HG03159 (cell line): Measurements from ENCODE around the gene SLC18B1.

Source experiments
- ATAC-seq: cut with Tn5 transposase; IDR thresholded peaks from one replicate; pipeline ENCODE4 v1.9.1; 2021; ENCODE audit warnings: mild to moderate bottlenecking, moderate library complexity; ENCODE audit not compliant: unreplicated experiment

SLC18B1 gene

GRCh38 chr6:132797951-132798868 lies at the start of gene SLC18B1:
SLC18B1 (minus strand) TSS chr6:132798637; CDS start chr6:132798456, 181 bp downstream.
- ATAC-seq = peak; percentile 40

GRCh38 chr6:132843316-132844035 lies 45.0 kb upstream of the SLC18B1 start:
- no peak for ATAC-seq

DNA sequence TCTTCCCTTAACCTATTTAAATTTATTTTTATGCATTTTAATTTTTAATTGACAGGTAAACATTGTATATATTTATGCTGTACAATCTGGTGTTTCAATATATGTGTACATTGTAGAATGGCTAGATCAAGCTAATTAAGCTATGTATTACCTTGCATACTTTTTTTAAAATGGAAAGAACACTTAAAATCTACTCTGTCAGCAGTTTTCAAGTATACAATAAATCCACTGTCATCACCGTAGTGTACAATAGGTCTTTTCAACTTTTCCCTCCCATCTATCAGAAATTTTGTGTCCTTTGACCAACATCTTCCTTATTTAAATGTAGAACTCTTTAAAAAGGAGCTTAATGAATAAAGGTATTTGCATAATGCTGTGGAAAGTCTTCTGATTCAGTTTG lies 43.5 kb upstream of the SLC18B1 start:
- no peak for ATAC-seq

- no peak for ATAC-seq
Observed at GRCh38 chr6:132832891-132833290, 34.5 kb upstream of the SLC18B1 start.

DNA sequence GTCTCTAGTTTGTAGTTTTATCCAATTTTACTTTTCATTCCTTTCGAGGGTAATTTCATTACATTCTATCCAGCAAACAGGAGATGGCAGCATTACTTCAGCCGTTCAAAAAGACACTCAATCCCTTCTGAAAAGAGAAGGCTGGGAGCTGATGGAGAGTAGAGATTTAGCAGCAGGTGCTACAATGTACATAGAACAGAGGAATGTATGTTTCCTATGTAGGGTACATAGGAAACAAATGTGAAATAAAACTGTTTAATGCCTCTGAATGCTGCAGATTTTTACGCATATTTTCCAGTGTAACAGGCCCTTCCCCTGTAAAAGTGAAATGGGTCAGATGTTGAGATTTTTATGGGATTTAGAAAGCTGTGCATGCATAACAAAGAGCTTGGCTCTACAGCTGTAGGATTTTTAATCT lies 31.9 kb upstream of the SLC18B1 start:
- ATAC-seq = no peak

GRCh38 chr6:132820629-132821381 lies 22.4 kb upstream of the SLC18B1 start:
- ATAC-seq = no peak

- no peak for ATAC-seq
Observed at GRCh38 chr6:132819405-132820161, 21.1 kb upstream of the SLC18B1 start.

DNA sequence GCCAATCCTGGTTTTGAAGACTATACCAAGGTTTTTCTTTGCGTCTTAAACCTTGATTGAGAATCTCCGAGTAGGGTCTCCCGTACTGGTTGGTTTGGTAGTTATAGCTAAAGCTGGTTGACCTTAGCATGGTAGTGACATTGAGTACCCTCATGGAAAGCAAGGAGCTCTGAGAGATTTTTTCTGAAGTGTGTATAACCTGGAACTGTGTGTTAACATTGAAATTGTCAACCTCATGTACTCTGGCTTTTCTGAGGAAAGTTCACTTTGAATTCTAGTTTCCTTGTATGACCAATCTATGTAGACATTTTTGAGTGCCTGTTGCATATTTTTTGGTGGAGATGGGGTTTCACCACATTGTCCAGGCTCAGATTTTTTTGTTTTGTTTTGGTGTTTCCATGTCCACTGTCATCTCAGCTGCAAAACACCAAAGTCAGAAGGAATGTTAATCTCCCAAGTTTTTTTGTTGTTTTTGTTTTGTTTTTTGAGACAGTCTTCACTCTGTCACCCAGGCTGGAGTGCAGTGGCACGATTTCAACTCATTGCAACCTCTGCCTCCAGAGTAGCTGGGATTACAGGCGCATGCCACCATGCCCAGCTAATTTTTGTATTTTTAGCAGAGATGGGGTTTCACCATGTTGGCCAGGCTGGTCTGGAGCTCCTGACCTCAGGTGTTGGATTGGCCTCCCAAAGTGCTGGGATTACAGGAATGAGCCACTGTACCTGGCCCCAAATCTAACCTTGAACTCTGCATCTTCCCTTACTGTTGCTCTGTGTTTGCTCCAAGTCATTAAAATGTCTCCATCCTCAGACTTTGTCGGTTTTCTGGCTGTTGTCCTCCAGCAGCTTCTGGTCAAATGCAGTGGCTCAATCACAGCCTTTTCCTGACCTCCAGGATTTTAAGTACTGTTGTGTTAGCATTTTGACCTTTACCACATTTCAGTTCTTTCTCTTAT lies 20.2 kb upstream of the SLC18B1 start:
- no peak for ATAC-seq

DNA sequence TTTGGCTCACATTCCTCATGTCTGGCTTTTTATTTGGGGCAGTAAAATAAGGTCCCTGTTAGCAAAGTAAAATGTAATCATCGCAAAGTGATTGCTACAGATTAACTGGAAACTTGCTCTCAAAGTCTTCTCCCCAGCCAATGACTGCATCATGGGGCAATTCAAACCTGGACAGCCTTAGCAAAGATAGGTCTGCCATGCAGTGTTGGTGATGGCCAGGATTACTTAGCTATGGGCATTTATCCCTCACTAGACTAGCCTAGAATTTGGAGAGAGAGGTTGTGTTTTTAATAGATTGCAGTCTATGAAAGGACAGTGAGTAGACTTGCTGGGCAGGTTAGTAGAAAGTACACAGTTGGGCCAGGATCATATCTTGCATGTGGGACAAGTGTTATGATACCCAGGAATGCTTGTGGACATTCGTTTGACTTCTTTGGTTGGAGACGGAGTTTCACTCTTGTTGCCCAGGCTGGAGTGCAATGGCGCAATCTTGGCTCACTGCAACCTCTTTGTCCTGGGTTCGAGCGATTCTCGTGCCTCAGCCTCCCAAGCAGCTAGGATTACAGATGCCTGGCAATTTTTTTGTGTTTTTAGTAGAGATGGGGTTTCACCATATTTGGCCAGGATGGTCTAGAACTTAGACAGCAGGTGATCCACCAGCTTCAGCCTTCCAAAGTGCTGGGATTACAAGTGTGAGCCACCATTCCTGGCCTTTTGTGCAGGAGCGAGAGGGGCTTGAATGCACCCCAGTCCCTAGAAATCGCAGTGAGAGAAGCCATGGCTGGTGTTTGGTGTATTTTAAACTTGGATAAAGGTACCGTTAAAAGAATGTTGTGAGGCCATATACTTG lies 19.3 kb upstream of the SLC18B1 start:
- no peak for ATAC-seq

- ATAC-seq = no peak
Observed at GRCh38 chr6:132816660-132817059, 18.2 kb upstream of the SLC18B1 start.

DNA sequence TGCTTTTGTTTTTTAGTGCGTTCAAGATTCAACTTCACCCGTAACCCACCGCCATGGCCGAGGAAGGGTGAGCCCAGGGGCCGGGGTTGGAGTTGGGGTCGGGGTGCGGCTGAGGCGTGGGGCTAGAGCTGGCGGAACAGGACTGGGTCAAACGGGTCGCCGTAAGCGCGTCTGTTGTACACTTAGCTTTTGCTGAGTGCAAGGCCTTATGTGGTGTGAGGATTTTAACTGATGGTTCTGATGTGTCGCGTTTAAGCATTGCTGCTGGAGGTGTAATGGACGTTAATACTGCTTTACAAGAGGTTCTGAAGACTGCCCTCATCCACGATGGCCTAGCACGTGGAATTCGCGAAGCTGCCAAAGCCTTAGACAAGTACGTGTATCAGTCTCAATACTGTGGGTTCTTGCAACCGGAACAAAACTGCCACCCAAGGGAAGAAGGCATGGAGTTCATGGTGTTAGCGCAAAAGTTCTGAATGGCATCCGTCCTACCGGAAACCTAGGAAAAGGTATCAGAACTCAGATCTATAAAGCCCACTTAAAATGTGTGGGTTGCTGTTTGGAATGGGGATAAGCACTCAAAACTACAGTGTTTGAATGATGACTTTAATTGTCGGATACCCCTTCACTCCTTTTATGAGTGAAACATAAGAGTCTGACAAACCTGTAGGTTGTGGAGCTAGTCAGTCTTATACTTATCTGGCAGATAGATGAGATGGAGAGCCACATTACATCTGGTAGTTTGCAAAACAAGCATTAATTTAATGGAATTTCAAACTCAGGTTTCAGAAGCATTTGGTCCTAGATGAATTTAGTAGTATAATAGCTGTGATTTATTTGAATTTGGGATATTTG lies 16.5 kb upstream of the SLC18B1 start:
- peak; percentile 8 for ATAC-seq

- ATAC-seq = peak; percentile 33
Observed at GRCh38 chr6:132813173-132813856, 14.9 kb upstream of the SLC18B1 start.

GRCh38 chr6:132812756-132813172 lies 14.3 kb upstream of the SLC18B1 start:
- ATAC-seq = peak; percentile 14

GRCh38 chr6:132812255-132812732 lies 13.9 kb upstream of the SLC18B1 start:
- no peak for ATAC-seq

DNA sequence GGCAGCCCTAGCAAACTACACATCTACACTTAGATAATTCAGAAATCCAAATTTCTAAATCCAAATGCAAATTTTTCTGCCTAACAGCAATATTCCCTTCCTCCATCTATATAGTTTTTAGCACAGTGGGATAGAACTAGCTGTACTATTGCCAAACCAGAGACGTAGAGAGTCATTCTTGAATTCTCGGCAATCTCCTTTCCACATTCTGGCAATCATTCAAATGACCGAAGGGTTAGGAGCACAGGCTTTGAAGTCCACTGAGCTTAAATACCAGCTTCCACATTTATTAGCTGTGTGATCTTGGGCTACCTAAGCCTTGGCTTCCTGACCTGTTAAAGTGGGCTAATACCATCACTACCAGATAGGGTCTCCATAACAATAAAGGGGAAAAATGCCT lies 12.8 kb upstream of the SLC18B1 start:
- ATAC-seq = no peak

DNA sequence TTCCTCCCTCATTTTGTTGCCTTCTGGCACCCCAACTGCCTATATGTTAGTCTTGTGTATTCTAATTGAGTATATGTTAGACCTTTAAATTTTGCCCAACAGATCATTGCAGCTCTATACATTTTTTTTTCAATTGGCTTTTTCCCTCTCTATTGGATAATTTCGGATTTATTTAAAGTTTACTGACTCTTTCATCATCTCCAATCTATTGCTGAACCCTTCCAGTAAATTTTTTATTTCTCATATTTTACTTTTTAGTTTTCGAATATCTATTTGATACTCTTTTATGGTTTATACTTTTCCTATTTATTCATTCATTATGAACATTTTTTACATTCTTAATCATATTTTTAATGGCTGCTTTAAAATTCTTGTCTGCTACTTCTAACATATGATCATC lies 7.1 kb upstream of the SLC18B1 start:
- ATAC-seq = no peak

- ATAC-seq = no peak
Observed at GRCh38 chr6:132804251-132804650, 5.8 kb upstream of the SLC18B1 start.
